Measurements from ENCODE around the gene COL12A1.
A peak's percentile ranks its signal among the peaks of the same experiment; 100 is the strongest.

Gene COL12A1

DNA sequence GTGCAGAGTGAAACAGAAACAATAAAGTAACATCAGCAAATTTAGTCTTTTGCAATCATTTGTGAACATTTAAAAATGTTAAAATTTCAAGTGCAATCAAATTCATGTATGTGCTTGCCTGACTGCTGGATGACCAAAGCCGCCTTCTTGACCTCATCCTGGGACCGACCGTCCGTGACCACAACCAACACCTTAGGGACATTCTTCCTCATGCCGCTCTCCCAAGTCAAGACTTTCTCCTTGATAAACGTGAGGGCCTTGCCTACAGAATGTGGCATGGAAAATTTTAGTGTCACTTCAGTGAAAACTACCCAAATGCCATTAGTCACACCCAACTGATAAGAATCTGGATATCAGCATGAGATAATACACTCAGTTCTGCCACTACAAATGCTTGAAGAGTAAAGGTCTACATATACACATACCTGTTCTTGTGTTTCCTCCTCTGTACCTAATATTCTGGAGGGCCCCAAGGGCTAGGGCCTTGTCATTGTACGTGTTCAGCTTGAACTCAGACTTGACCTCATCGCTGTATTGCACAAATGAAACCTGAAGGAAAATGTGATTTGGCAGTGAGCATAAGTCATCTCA lies 86.8 kb downstream of the COL12A1 start:
- H3K4me1 Mint-ChIP-seq: peaks cover 4% of the 10 kb centered on the region
- peaks cover 3% of the 10 kb centered on the region for H3K27me3 Mint-ChIP-seq
- no peak overlapping the region for H3K27ac Mint-ChIP-seq
- ATAC-seq (peak; percentile 79), DNase-seq (no peak)
- H3K4me3 Mint-ChIP-seq: no peak overlapping the region
- H3K9me3 Mint-ChIP-seq: no peaks in the 10 kb centered on the region
- H3K36me3 Mint-ChIP-seq (ENCODE audit: low read depth): no peaks in the 10 kb centered on the region

DNA sequence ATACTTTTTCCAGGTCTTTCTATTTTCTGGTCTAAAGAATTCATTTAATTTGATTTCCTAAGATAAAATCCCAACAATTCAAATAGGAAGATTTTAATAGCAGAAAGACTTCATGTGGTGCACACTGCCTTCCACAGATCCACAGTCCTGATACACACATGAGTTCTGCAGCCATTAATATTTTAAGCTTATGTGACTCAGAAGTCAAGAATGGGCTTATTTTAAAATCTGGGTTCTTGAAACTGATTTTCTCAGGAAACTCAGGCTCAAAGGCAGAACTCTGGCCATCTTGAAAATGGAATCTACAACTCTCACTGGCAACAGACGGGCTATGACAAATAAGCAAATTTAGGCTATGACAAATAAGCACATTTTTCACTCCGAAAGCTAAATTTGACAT lies 88.2 kb downstream of the COL12A1 start:
- H3K9me3 Mint-ChIP-seq: no peaks in the 10 kb centered on the region
- ATAC-seq: no peak

DNA sequence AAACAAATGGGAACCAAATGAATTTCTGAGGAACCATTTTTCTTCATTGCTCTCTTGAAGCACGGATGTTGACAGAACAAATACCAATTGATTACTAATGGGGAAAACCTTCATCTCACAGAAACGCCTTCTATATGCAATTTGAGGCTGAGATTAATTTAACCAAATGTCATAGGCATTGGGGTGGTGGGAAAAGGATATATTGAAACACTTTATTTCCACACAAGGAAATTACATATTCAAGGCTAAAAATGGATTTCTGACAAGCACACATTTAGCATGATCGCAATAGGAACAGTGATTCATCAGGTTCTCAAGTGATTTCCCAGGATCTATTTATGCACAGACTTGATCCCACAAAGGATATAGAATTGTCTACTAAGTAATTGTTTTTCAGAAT lies 88.9 kb downstream of the COL12A1 start:
- no peaks in the 10 kb centered on the region for H3K9me3 Mint-ChIP-seq
- no peaks in the 10 kb centered on the region for H3K36me3 Mint-ChIP-seq (ENCODE audit: low read depth)
- peaks cover 4% of the 10 kb centered on the region for H3K4me1 Mint-ChIP-seq
- DNase-seq: no peak
- no peak for ATAC-seq
- H3K4me3 Mint-ChIP-seq: no peak overlapping the region
- no peaks in the 10 kb centered on the region for H3K27me3 Mint-ChIP-seq
- H3K27ac Mint-ChIP-seq: no peak overlapping the region

More for the DNA sequence above, 88.2 kb downstream of the COL12A1 start:
- no peak overlapping the region for H3K27ac Mint-ChIP-seq
- no peak overlapping the region for H3K4me3 Mint-ChIP-seq
- H3K27me3 Mint-ChIP-seq: no peaks in the 10 kb centered on the region
- H3K36me3 Mint-ChIP-seq (ENCODE audit: low read depth): no peaks in the 10 kb centered on the region
- DNase-seq: no peak
- peaks cover 4% of the 10 kb centered on the region for H3K4me1 Mint-ChIP-seq

DNA sequence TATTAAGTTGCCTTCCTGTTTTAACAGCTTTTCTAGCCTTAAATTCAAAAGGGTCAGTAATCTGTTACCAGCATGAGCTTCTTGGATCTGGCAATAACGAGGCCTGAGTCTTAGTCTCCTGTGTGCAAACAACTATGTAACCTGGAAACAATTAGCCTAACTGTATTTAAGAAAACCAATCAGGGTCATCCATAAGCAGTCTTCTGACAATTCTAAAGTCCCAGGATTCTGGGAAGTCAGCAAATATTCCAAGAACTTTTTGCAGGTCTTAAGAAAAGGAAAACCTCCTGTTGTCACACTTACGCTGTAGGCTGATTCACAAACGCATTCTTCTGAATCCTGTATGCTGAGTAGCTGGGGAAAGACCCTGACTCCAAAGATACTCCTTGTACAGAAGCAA lies 90.4 kb downstream of the COL12A1 start:
- no peak for ATAC-seq

DNA sequence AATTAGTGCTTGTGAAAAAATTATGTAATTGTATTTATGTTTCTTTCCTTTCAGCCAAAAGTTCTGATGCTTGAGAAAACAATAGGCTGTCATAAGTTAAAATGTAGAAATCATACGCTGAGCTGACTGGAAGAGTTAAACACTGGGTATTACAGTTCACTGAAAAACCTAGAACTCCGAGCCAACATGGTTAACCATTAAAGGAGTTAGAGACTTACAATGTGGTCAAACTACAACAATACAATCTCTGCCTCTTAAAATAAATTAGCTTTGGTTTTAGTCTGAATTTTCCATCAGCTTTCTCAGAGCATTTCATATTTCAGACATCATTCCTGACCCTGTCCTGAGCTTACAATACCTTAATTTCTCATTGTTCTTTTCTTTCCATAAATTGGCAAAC lies 91.0 kb downstream of the COL12A1 start:
- Mint-ChIP-seq H3K4me1 (peaks cover 4% of the 10 kb centered on the region), H3K9me3 (no peaks in the 10 kb centered on the region), H3K27me3 (peaks cover 5% of the 10 kb centered on the region), H3K4me3 (no peak overlapping the region), H3K36me3 (ENCODE audit: low read depth) (no peaks in the 10 kb centered on the region), H3K27ac (no peak overlapping the region)
- ATAC-seq (no peak), DNase-seq (no peak)

More for the DNA sequence above, 90.4 kb downstream of the COL12A1 start:
- H3K27me3 Mint-ChIP-seq: peaks cover 5% of the 10 kb centered on the region
- H3K4me1 Mint-ChIP-seq: peaks cover 4% of the 10 kb centered on the region
- no peak overlapping the region for H3K27ac Mint-ChIP-seq
- H3K4me3 Mint-ChIP-seq: no peak overlapping the region
- DNase-seq: no peak
- no peaks in the 10 kb centered on the region for H3K9me3 Mint-ChIP-seq
- H3K36me3 Mint-ChIP-seq (ENCODE audit: low read depth): no peaks in the 10 kb centered on the region

DNA sequence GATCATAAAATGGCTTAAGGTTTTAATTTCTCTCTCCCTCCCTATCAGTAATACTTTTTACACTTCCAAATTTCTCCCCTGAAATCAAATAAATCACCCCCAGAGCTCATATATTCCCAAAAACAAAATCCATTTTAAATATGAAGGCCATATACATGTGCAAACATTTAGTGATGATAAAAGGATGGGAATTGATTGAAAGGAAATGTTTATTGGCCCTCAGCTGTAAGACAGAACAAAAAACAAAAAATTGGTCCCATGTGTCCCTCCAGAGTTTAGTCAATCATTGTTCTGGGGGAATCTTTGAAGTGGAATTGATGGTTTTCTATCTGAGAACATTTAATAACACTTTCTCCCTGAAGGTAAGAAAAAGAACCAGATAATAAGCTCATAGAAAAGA lies 91.7 kb downstream of the COL12A1 start:
- no peak for DNase-seq
- Mint-ChIP-seq H3K36me3 (ENCODE audit: low read depth) (no peaks in the 10 kb centered on the region), H3K27ac (no peak overlapping the region), H3K9me3 (no peaks in the 10 kb centered on the region), H3K27me3 (peaks cover 5% of the 10 kb centered on the region), H3K4me3 (no peak overlapping the region), H3K4me1 (peaks cover 3% of the 10 kb centered on the region)
- ATAC-seq: no peak

DNA sequence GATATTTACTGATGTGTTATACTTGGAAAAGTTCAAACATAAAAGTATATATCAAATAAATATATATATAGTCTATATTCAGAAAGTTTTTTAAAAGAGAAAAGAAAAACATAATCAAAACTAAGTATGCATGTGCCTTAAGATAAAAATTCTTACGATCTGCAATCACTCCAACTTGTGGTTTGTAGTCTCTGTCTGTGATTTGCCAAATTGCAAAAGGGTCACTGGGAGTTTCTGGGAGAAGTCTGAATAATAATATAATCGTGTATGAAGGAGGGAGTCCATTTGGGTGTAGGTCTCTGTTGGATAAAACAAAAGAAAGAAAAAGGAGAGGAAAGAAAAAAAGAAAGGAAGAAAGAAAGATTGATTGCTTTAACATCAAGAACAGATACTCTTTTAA lies 92.4 kb downstream of the COL12A1 start:
- no peak overlapping the region for H3K4me3 Mint-ChIP-seq
- no peaks in the 10 kb centered on the region for H3K9me3 Mint-ChIP-seq
- H3K27ac Mint-ChIP-seq: no peak overlapping the region
- peaks cover 5% of the 10 kb centered on the region for H3K27me3 Mint-ChIP-seq
- no peak for DNase-seq
- no peaks in the 10 kb centered on the region for H3K36me3 Mint-ChIP-seq (ENCODE audit: low read depth)
- no peak for ATAC-seq
- no peaks in the 10 kb centered on the region for H3K4me1 Mint-ChIP-seq

DNA sequence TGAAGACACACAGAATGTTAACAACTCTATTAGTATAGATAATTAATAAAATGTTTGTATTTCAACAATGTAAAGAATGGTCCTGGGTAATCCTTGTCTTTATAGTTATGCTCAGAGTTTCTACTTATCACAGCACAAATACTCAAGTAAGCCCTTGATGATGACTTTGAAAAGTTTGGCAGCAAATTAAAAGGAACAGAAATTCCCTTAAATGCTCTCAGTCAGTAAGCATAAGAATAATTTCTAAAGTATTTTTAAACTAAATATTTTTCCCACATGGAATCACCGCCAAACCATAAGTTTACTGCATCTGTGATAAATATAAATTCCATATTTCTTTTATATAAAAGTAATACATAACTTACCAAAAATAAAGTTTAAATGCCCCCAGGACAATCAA lies 96.1 kb downstream of the COL12A1 start:
- H3K4me1 Mint-ChIP-seq: no peaks in the 10 kb centered on the region
- H3K4me3 Mint-ChIP-seq: no peak overlapping the region
- no peak for ATAC-seq
- no peak overlapping the region for H3K27ac Mint-ChIP-seq
- no peak for DNase-seq
- H3K27me3 Mint-ChIP-seq: peaks cover 5% of the 10 kb centered on the region
- H3K9me3 Mint-ChIP-seq: no peaks in the 10 kb centered on the region
- no peaks in the 10 kb centered on the region for H3K36me3 Mint-ChIP-seq (ENCODE audit: low read depth)

DNA sequence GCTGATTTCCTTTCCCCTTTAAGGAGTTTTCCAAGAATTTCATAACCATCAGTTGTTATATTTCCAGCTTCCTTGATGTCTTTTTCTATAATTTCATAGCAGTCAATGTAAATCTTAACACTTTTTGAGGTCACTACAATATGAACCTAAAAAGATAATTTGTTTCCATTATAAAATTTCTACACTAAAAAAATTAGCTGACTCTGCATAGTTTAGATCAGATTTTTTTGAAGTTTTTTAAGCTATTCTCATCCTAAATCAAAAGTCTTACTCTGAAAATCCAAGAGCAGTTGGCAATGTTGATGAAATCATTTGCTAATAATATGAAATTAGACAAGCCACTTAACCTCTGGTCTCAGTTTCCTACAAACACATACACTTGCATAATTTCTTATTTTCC lies 96.8 kb downstream of the COL12A1 start:
- Mint-ChIP-seq H3K4me3 (no peak overlapping the region), H3K27ac (no peak overlapping the region), H3K27me3 (peaks cover 5% of the 10 kb centered on the region), H3K4me1 (no peaks in the 10 kb centered on the region), H3K36me3 (ENCODE audit: low read depth) (no peaks in the 10 kb centered on the region), H3K9me3 (no peaks in the 10 kb centered on the region)
- no peak for DNase-seq
- no peak for ATAC-seq

DNA sequence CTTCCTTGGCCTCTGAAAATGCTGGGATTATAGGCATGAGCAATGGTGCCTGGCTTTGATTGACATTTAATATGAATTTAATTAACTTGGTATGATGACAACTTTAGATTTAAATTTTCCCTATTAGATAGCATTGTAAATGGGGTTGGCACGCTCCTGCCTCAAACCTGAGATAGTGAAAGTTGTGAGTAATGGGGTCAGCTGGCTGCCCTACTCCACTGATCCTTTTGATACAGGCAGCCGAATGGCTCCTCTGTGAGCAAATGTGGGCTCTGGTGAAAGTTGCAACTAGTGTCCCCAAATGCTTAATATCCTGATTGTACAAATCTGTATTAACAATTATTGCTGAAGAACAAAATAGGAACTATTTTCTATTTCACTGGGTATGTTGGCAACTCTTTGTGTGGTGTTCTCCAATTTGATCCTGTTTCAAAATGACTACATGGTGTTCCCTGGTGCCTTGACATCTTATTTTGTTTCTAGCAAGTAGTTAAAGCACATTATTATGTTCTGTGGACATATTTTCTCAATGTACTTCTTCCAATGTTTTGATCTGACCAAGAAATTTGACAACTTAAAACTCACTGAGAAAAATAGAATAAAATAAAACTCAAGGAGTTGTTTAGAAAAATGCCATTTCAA lies 97.4 kb downstream of the COL12A1 start:
- DNase-seq (no peak), ATAC-seq (no peak)
- H3K4me3 Mint-ChIP-seq: no peak overlapping the region
- H3K27me3 Mint-ChIP-seq: peaks cover 5% of the 10 kb centered on the region
- no peaks in the 10 kb centered on the region for H3K9me3 Mint-ChIP-seq
- no peaks in the 10 kb centered on the region for H3K4me1 Mint-ChIP-seq
- H3K27ac Mint-ChIP-seq: no peak overlapping the region
- H3K36me3 Mint-ChIP-seq (ENCODE audit: low read depth): no peaks in the 10 kb centered on the region

DNA sequence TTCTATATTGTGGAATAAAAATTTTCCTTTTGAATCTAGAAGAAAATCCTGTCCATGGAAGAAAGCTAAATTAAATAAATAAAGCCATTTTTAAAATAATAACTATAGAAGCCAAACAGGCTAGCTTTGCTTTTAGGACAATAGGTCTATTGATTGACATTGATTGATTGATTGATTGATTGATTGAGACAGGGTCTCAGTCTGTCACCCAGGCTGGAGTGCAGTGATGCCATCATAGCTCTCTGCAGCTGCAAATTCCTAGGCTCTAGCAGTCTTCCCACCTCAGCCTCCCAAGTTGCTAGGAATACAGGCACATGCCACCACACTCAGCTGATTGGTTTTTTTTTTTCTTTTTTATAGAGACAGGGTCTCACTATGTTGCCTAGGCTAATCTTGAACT lies 97.9 kb downstream of the COL12A1 start:
- peaks cover 5% of the 10 kb centered on the region for H3K27me3 Mint-ChIP-seq
- ATAC-seq (no peak), DNase-seq (no peak)
- no peaks in the 10 kb centered on the region for H3K36me3 Mint-ChIP-seq (ENCODE audit: low read depth)
- H3K27ac Mint-ChIP-seq: no peak overlapping the region
- H3K4me3 Mint-ChIP-seq: no peak overlapping the region
- no peaks in the 10 kb centered on the region for H3K9me3 Mint-ChIP-seq
- H3K4me1 Mint-ChIP-seq: no peaks in the 10 kb centered on the region

DNA sequence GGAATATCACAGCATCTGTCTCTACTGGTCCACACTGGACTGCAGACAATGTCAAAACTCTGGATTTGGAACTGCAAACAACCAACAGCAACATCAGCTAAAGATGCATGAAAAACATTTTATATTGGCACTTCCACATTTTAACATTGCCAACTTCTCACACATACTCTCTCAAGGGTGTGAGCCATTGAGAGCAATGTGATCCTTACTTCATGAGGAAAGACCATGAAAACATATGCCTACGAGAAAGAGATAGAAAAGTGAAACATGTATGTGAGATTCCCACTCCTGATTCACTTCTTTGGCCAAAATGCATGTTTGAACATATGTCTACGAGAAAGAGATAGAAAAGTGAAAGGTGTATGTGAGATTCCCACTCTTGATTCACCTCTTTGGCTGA lies 99.4 kb downstream of the COL12A1 start:
- H3K27ac Mint-ChIP-seq: no peak overlapping the region
- ATAC-seq: no peak
- peaks cover 5% of the 10 kb centered on the region for H3K27me3 Mint-ChIP-seq
- H3K4me3 Mint-ChIP-seq: no peak overlapping the region
- H3K4me1 Mint-ChIP-seq: no peaks in the 10 kb centered on the region
- no peaks in the 10 kb centered on the region for H3K36me3 Mint-ChIP-seq (ENCODE audit: low read depth)
- no peaks in the 10 kb centered on the region for H3K9me3 Mint-ChIP-seq
- no peak for DNase-seq

DNA sequence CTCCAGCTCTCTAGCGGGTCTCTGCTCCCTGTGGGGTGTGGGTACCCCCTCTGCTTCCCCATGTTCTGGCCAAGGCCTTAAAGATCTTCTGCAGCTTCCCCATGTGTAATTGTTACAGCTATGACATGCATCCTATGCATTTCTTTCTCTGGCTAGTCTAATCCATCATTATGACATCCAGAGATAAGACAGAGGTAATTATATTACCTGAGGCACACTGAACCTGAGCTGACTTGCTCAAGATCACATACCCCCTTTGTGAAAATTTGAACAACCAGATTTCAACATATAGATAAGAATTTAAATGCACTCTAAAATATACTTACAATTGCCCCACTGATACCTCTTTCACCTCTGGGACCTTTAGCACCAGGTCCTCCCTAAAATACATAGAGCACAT lies 102.4 kb downstream of the COL12A1 start:
- Mint-ChIP-seq H3K4me1 (no peaks in the 10 kb centered on the region), H3K9me3 (no peaks in the 10 kb centered on the region), H3K4me3 (no peak overlapping the region), H3K36me3 (ENCODE audit: low read depth) (no peaks in the 10 kb centered on the region), H3K27ac (no peak overlapping the region), H3K27me3 (no peaks in the 10 kb centered on the region)
- DNase-seq (no peak), ATAC-seq (no peak)

DNA sequence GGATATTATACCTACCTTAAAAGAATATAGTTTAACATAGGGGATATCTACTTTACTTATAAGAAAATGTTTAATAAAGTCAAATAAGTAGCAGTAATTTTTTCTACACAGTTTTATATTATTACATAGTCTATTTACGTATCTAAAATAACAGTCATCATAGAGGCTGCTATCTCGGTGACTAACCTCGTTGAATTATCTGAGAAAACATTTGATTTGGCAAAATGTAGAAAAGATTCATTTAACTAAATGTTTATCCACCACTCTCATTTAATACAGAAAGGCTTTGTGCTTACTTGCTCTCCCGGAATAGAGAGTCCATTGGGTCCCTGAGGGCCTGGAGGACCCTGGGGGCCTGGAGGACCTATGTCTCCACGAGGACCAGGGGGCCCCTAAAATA lies 103.6 kb downstream of the COL12A1 start:
- Mint-ChIP-seq H3K27ac (no peak overlapping the region), H3K36me3 (ENCODE audit: low read depth) (no peaks in the 10 kb centered on the region), H3K27me3 (no peaks in the 10 kb centered on the region), H3K4me1 (no peaks in the 10 kb centered on the region), H3K9me3 (no peaks in the 10 kb centered on the region), H3K4me3 (no peak overlapping the region)
- ATAC-seq: no peak
- DNase-seq: no peak

DNA sequence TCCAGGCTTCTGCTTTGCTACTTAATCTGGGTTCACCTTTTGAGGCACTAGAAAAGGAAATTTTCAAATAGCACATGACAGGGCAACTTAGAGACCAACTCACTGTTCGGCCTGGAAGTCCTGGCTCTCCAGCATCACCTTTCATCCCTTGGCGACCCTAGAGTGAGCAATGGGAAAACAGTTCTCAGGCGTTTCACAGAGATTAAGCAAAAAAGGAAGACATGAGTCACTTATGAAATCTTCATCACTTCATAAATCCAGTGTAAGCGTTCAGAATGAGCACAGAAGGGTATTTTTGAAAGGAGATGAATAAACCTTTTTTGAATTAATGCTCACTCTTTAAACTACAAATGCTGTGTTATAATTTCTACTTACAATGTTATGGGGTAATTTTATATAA lies 104.0 kb downstream of the COL12A1 start:
- no peak overlapping the region for H3K4me3 Mint-ChIP-seq
- ATAC-seq (no peak), DNase-seq (no peak)
- H3K27ac Mint-ChIP-seq: no peak overlapping the region
- no peaks in the 10 kb centered on the region for H3K4me1 Mint-ChIP-seq
- no peaks in the 10 kb centered on the region for H3K9me3 Mint-ChIP-seq
- H3K27me3 Mint-ChIP-seq: no peaks in the 10 kb centered on the region
- H3K36me3 Mint-ChIP-seq (ENCODE audit: low read depth): no peaks in the 10 kb centered on the region

DNA sequence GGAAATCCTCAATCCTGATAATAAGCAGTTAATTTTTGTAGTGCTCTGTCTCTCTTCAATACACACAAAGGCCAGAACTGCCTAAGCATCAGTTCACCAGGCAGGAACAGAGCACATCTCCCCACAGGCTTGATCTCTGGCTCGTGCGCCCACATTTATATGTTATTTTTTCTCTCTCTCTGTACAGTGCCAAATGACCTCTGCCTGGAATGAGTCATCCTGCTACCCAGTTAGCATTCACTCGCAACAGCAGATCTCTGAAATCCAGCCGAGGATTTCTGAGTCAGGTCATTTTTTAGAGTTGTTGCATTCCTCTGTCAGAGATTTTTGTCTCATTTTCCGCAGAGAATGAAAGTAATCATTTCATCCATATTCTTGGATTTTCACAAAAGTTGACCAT lies 107.1 kb downstream of the COL12A1 start:
- Mint-ChIP-seq H3K36me3 (ENCODE audit: low read depth) (no peaks in the 10 kb centered on the region), H3K27me3 (no peaks in the 10 kb centered on the region), H3K4me1 (no peaks in the 10 kb centered on the region), H3K4me3 (no peak overlapping the region), H3K27ac (no peak overlapping the region), H3K9me3 (no peaks in the 10 kb centered on the region)
- DNase-seq: no peak
- ATAC-seq: no peak

All from activated naive CD8-positive, alpha-beta T cell treated with anti-CD3 and anti-CD28 coated beads, Interleukin-2, amount 50 U/mL, for 24 hours (primary cell).